ENCODE data around the gene OVCA2.

The OVCA2 gene

GRCh38 chr17:2041561-2042389 is at the start of gene OVCA2:
TSS of gene OVCA2 (plus strand) at chr17:2042022. CDS start at chr17:2042048, 26 bp downstream.
- no peak for DNase-seq (ENCODE audit: low read depth, low spot score)

GRCh38 chr17:1992541-1992940 is 49.3 kb upstream of the OVCA2 start:
- Histone ChIP-seq H3K9me3 (ENCODE audit: low read depth, low read length) (no peaks in the 10 kb centered on the region), H3K27ac (no peak overlapping the region), H3K4me3 (no peak overlapping the region), H3K9ac (ENCODE audit: insufficient read length) (no peak overlapping the region), H3K36me3 (ENCODE audit: insufficient read depth, low read length) (no peaks in the 10 kb centered on the region)
- DNase-seq (ENCODE audit: low read depth, low spot score) = no peak
- TF ChIP-seq POLR2AphosphoS5 (IDR thresholded peaks at IDR 0.05; ENCODE audit: borderline replicate concordance, low read depth, low read length) (no peak), EZH2 (IDR thresholded peaks at IDR 0.05) (no peak), FOXP2 (optimal IDR thresholded peaks at IDR 0.05; ENCODE audit: control extremely low read depth, extremely low read length, insufficient read depth) (no peak)

More at GRCh38 chr17:2041561-2042389, at the start of gene OVCA2:
- TF ChIP-seq POLR2AphosphoS5 (IDR thresholded peaks at IDR 0.05; ENCODE audit: borderline replicate concordance, low read depth, low read length) (peak; percentile 67), EZH2 (IDR thresholded peaks at IDR 0.05) (no peak), FOXP2 (optimal IDR thresholded peaks at IDR 0.05; ENCODE audit: control extremely low read depth, extremely low read length, insufficient read depth) (no peak)
- Histone ChIP-seq H3K36me3 (ENCODE audit: insufficient read depth, low read length) (peaks cover 15% of the 10 kb centered on the region), H3K4me3 (peak within 1 kb of the TSS; percentile 94), H3K27ac (peak within 1 kb of the TSS; percentile 76; the same call in 1 of the 2 replicates), H3K9me3 (ENCODE audit: low read depth, low read length) (no peaks in the 10 kb centered on the region), H3K9ac (ENCODE audit: insufficient read length) (peak within 1 kb of the TSS; percentile 89)

- no peaks in the 10 kb centered on the region for H3K36me3 ChIP-seq (ENCODE audit: insufficient read depth, low read length)
- H3K4me3 ChIP-seq = no peak overlapping the region
- no peak overlapping the region for H3K27ac ChIP-seq
- no peak for TF ChIP-seq FOXP2 (optimal IDR thresholded peaks at IDR 0.05; ENCODE audit: control extremely low read depth, extremely low read length, insufficient read depth)
- TF ChIP-seq POLR2AphosphoS5 (IDR thresholded peaks at IDR 0.05; ENCODE audit: borderline replicate concordance, low read depth, low read length) = no peak
- TF ChIP-seq EZH2 (IDR thresholded peaks at IDR 0.05) = no peak
- H3K9me3 ChIP-seq (ENCODE audit: low read depth, low read length) = no peaks in the 10 kb centered on the region
- no peak overlapping the region for H3K9ac ChIP-seq (ENCODE audit: insufficient read length)
- no peak for DNase-seq (ENCODE audit: low read depth, low spot score)
These were observed 47.1 kb upstream of the OVCA2 start for GRCh38 chr17:1994707-1995106.

GRCh38 chr17:1995321-1995892 is 46.4 kb upstream of the OVCA2 start:
- Histone ChIP-seq H3K36me3 (ENCODE audit: insufficient read depth, low read length) (no peaks in the 10 kb centered on the region), H3K4me3 (no peak overlapping the region), H3K9ac (ENCODE audit: insufficient read length) (no peak overlapping the region), H3K27ac (0 out of 2 replicates have a peak overlapping the region, but pooled peaks have one; percentile 31), H3K9me3 (ENCODE audit: low read depth, low read length) (no peaks in the 10 kb centered on the region)
- no peak for DNase-seq (ENCODE audit: low read depth, low spot score)
- no peak for TF ChIP-seq EZH2 (IDR thresholded peaks at IDR 0.05)
- no peak for TF ChIP-seq POLR2AphosphoS5 (IDR thresholded peaks at IDR 0.05; ENCODE audit: borderline replicate concordance, low read depth, low read length)
- TF ChIP-seq FOXP2 (optimal IDR thresholded peaks at IDR 0.05; ENCODE audit: control extremely low read depth, extremely low read length, insufficient read depth) = no peak

- H3K9ac ChIP-seq (ENCODE audit: insufficient read length) = no peak overlapping the region
These were observed 45.7 kb upstream of the OVCA2 start for GRCh38 chr17:1995907-1996799.

GRCh38 chr17:1996800-1997288 is 45.0 kb upstream of the OVCA2 start:
- TF ChIP-seq POLR2AphosphoS5 (IDR thresholded peaks at IDR 0.05; ENCODE audit: borderline replicate concordance, low read depth, low read length) (no peak), FOXP2 (optimal IDR thresholded peaks at IDR 0.05; ENCODE audit: control extremely low read depth, extremely low read length, insufficient read depth) (no peak), EZH2 (IDR thresholded peaks at IDR 0.05) (no peak)
- Histone ChIP-seq H3K36me3 (ENCODE audit: insufficient read depth, low read length) (no peaks in the 10 kb centered on the region), H3K4me3 (no peak overlapping the region), H3K27ac (peak overlapping the region; percentile 21; the same call in 1 of the 2 replicates), H3K9me3 (ENCODE audit: low read depth, low read length) (no peaks in the 10 kb centered on the region), H3K9ac (ENCODE audit: insufficient read length) (no peak overlapping the region)
- no peak for DNase-seq (ENCODE audit: low read depth, low spot score)

More at GRCh38 chr17:1995907-1996799, 45.7 kb upstream of the OVCA2 start:
- Histone ChIP-seq H3K36me3 (ENCODE audit: insufficient read depth, low read length) (no peaks in the 10 kb centered on the region), H3K4me3 (no peak overlapping the region), H3K27ac (peak overlapping the region; percentile 42; the same call in 1 of the 2 replicates), H3K9me3 (ENCODE audit: low read depth, low read length) (no peaks in the 10 kb centered on the region)
- no peak for DNase-seq (ENCODE audit: low read depth, low spot score)
- TF ChIP-seq EZH2 (IDR thresholded peaks at IDR 0.05) = no peak
- no peak for TF ChIP-seq FOXP2 (optimal IDR thresholded peaks at IDR 0.05; ENCODE audit: control extremely low read depth, extremely low read length, insufficient read depth)
- TF ChIP-seq POLR2AphosphoS5 (IDR thresholded peaks at IDR 0.05; ENCODE audit: borderline replicate concordance, low read depth, low read length) = no peak

GRCh38 chr17:1997289-1997926 is 44.4 kb upstream of the OVCA2 start:
- H3K9me3 ChIP-seq (ENCODE audit: low read depth, low read length) = no peaks in the 10 kb centered on the region
- H3K9ac ChIP-seq (ENCODE audit: insufficient read length) = no peak overlapping the region
- TF ChIP-seq POLR2AphosphoS5 (IDR thresholded peaks at IDR 0.05; ENCODE audit: borderline replicate concordance, low read depth, low read length) = no peak
- no peak for TF ChIP-seq FOXP2 (optimal IDR thresholded peaks at IDR 0.05; ENCODE audit: control extremely low read depth, extremely low read length, insufficient read depth)
- no peak for TF ChIP-seq EZH2 (IDR thresholded peaks at IDR 0.05)
- no peak overlapping the region for H3K4me3 ChIP-seq
- H3K36me3 ChIP-seq (ENCODE audit: insufficient read depth, low read length) = no peaks in the 10 kb centered on the region
- peak overlapping the region; percentile 21; the same call in 1 of the 2 replicates for H3K27ac ChIP-seq
- DNase-seq (ENCODE audit: low read depth, low spot score) = no peak
